ENCODE results near the gene FAM107A.
A peak's percentile ranks its signal among the peaks of the same experiment; 100 is the strongest.

The FAM107A gene

DNA sequence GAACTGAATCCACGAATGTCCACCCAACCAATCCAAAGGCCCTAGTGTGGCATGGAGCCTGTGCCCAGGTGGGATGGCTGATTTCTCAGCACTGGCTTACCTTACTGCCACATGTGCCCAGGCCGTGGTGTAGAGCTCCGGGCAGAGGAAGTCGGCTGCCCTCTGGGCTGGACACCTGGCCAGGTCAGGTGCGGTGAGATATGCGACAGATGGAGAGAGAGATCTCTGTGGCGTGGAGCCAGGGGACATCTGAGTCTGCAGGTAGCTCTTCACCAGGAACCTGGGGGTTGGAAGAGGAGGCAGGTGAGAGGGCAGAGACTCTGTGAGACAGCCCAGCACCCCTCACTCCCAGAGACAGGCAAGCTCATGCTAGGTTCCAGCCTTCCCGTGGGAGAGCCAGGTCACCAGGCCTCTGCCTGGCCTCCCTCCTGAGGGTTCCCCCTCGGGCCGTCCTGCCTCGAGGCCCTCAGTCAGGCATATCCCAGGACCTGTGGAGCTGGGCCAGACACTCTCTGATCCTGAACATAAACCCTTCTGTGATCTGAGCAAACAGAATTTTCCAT is 52.8 kb downstream of the FAM107A start:
- H3K4me1 ChIP-seq = peaks cover 25% of the 10 kb centered on the region
- H3K9ac ChIP-seq = no peak overlapping the region
- no peak overlapping the region for H3K4me2 ChIP-seq (ENCODE audit: low read length)
- no peaks in the 10 kb centered on the region for H3K79me2 ChIP-seq
- H2AFZ ChIP-seq = peak overlapping the region; percentile 7
- no peaks in the 10 kb centered on the region for H3K9me3 ChIP-seq (ENCODE audit: control insufficient read depth, low read length)
- no peaks in the 10 kb centered on the region for H3K27me3 ChIP-seq (ENCODE audit: control insufficient read depth, insufficient read depth, low read length)
- TF ChIP-seq, protein P1, sequence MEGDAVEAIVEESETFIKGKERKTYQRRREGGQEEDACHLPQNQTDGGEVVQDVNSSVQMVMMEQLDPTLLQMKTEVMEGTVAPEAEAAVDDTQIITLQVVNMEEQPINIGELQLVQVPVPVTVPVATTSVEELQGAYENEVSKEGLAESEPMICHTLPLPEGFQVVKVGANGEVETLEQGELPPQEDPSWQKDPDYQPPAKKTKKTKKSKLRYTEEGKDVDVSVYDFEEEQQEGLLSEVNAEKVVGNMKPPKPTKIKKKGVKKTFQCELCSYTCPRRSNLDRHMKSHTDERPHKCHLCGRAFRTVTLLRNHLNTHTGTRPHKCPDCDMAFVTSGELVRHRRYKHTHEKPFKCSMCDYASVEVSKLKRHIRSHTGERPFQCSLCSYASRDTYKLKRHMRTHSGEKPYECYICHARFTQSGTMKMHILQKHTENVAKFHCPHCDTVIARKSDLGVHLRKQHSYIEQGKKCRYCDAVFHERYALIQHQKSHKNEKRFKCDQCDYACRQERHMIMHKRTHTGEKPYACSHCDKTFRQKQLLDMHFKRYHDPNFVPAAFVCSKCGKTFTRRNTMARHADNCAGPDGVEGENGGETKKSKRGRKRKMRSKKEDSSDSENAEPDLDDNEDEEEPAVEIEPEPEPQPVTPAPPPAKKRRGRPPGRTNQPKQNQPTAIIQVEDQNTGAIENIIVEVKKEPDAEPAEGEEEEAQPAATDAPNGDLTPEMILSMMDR (IDR thresholded peaks at IDR 0.05) = no peak
- no peaks in the 10 kb centered on the region for H3K36me3 ChIP-seq (ENCODE audit: control insufficient read depth, insufficient read depth, low read length)
- no peak overlapping the region for H3K4me3 ChIP-seq (ENCODE audit: low read depth, low read length)
- H3K27ac ChIP-seq = no peak overlapping the region

DNA sequence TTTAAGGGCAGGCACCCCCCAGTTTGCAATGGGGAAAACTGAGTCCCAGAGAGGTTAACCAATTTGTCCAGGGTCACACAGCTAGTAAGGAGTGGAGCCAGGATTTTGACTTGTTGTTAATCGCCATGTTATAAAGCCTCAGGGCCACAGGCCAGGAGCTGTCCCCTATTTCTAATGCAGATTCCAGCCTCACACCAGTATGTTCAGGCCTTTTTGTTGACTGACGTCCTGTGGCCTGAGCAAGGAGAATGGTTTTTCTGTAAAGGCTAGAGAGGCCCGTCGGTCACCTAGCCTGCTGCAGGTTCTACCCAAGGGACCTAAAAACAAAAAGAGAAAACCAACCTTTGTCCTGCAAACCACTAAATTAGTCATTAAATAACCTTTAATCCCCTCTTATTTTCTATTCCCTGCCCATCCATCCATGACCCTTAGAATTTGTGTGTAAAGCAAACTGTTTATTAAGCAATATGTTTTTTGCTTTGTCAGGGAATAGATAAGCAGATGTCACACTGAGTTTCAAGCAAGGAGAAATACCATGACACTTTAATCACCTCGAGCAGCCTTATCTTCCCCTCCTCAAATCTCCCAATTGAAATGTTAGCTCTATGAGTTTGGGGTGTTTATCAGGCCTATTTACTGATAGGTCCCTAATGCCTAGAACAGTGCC is 54.3 kb downstream of the FAM107A start:
- Histone ChIP-seq H3K36me3 (ENCODE audit: control insufficient read depth, insufficient read depth, low read length) (no peaks in the 10 kb centered on the region), H3K4me3 (ENCODE audit: low read depth, low read length) (no peak overlapping the region), H3K9ac (no peak overlapping the region), H3K79me2 (no peaks in the 10 kb centered on the region), H3K27me3 (ENCODE audit: control insufficient read depth, insufficient read depth, low read length) (no peaks in the 10 kb centered on the region), H3K4me1 (peaks cover 16% of the 10 kb centered on the region), H3K27ac (no peak overlapping the region), H3K4me2 (ENCODE audit: low read length) (no peak overlapping the region), H2AFZ (no peak overlapping the region), H3K9me3 (ENCODE audit: control insufficient read depth, low read length) (no peaks in the 10 kb centered on the region)
- TF ChIP-seq, protein P1 (IDR thresholded peaks at IDR 0.05) = no peak

DNA sequence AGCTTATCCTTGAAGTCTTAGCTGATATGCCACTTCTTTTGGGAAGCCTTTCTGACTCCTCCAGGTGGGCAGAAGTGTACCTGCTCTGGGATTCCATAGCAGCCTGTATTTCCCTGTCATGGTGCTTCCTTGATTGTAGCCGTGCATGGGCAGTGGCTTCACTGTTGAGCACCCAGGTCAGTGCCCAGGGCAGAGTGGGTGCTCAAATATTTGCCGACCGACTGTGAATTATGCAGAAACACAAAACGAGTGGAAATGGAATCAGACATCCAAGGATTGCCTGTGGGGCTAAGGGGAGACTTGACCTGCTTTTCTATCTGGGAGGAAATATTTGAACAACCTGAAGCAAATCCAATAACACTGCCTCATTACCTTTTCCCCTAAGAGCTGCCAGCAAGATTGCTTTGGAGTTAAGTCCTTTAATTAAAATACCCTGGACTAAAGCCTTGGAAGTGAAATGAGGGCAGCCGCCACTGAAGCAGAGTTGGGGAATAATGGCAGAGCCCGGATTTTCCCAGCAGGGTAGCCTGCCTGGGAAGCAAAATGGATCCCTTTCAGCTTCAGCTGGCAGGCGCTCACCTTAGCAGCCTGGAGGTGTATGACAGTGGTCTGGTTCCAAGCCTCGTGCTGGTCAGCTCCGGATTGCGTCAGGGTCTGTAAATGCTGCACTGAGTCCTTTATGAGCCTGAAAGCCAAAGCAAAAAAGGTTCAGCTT is 55.1 kb downstream of the FAM107A start:
- Histone ChIP-seq H2AFZ (no peak overlapping the region), H3K79me2 (no peaks in the 10 kb centered on the region), H3K4me1 (peaks cover 16% of the 10 kb centered on the region), H3K9me3 (ENCODE audit: control insufficient read depth, low read length) (no peaks in the 10 kb centered on the region), H3K27me3 (ENCODE audit: control insufficient read depth, insufficient read depth, low read length) (no peaks in the 10 kb centered on the region), H3K9ac (no peak overlapping the region), H3K4me3 (ENCODE audit: low read depth, low read length) (no peak overlapping the region), H3K36me3 (ENCODE audit: control insufficient read depth, insufficient read depth, low read length) (no peaks in the 10 kb centered on the region), H3K4me2 (ENCODE audit: low read length) (no peak overlapping the region), H3K27ac (no peak overlapping the region)
- TF ChIP-seq, protein P1 (IDR thresholded peaks at IDR 0.05) = no peak

DNA sequence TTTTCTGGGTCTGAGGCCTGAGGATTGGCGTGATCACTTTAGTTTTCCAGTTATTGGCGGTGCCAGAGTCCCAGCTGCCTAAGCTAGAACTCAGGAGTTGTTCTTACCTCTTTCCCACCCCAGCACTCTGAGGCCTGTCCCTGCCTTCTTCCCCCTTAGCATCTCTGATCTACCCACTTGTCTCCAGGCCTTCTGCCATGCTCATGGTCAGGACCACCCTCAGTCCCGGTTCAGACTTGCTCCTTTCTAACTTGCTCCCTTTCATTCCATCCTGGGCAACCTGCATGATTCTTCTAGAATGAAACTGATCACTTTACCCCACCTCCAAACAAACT is 55.9 kb downstream of the FAM107A start:
- Histone ChIP-seq H3K27me3 (ENCODE audit: control insufficient read depth, insufficient read depth, low read length) (no peaks in the 10 kb centered on the region), H2AFZ (no peak overlapping the region), H3K9ac (no peak overlapping the region), H3K4me2 (ENCODE audit: low read length) (no peak overlapping the region), H3K36me3 (ENCODE audit: control insufficient read depth, insufficient read depth, low read length) (no peaks in the 10 kb centered on the region), H3K9me3 (ENCODE audit: control insufficient read depth, low read length) (no peaks in the 10 kb centered on the region), H3K4me3 (ENCODE audit: low read depth, low read length) (no peak overlapping the region), H3K27ac (no peak overlapping the region), H3K4me1 (peaks cover 16% of the 10 kb centered on the region), H3K79me2 (no peaks in the 10 kb centered on the region)
- TF ChIP-seq, protein P1 (IDR thresholded peaks at IDR 0.05) = no peak

Data from parathyroid adenoma (tissue), 2 donors.